ENCODE results near the gene TTC1. TPM values are rescaled to one million over a fixed set of nuclear protein-coding genes. Genes with fewer than 3 reads are reported as not detected.
A peak's percentile ranks its signal among the peaks of the same experiment; 100 is the strongest.
"Not testable (repeated sequence)": the region's sequence is repeated elsewhere in the genome, so short reads cannot be mapped to it uniquely, and the experiment has no call there.

The TTC1 gene, protein sequence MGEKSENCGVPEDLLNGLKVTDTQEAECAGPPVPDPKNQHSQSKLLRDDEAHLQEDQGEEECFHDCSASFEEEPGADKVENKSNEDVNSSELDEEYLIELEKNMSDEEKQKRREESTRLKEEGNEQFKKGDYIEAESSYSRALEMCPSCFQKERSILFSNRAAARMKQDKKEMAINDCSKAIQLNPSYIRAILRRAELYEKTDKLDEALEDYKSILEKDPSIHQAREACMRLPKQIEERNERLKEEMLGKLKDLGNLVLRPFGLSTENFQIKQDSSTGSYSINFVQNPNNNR
- polyA plus RNA-seq, result 45.3 TPM
- long read RNA-seq, donor 1, transcript TTC1-201 (8 exons, 1,467 nt), result major isoform, 5 of 6 reads
- long read RNA-seq, donor 1, partial matches to known transcripts, result 0 of 6 reads
- long read RNA-seq, donor 1, other reads (novel, unspliced or antisense), result 0 of 6 reads
- long read RNA-seq, donor 2, transcript TTC1-201 (8 exons, 1,467 nt), result major isoform, 10 of 35 reads
- long read RNA-seq, donor 2, transcript TTC1-205 (8 exons, 1,432 nt), result minor isoform, 5 of 35 reads
- long read RNA-seq, donor 2, partial matches to known transcripts, result 19 of 35 reads
- long read RNA-seq, donor 2, other reads (novel, unspliced or antisense), result 0 of 35 reads
- long read RNA-seq, donor 3, transcript TTC1-201 (8 exons, 1,467 nt), result major isoform, 13 of 71 reads
- long read RNA-seq, donor 3, transcript TTC1-204 (5 exons, 1,119 nt), result minor isoform, 7 of 71 reads
- long read RNA-seq, donor 3, partial matches to known transcripts, result 50 of 71 reads
- long read RNA-seq, donor 3, other reads (novel, unspliced or antisense), result 0 of 71 reads
- long read RNA-seq, donor 4, partial matches to known transcripts, result 0 of 1 reads
- long read RNA-seq, donor 4, other reads (novel, unspliced or antisense), result 0 of 1 reads
- long read RNA-seq, donor 5, transcript TTC1-201 (8 exons, 1,467 nt), result major isoform, 7 of 16 reads
- long read RNA-seq, donor 5, partial matches to known transcripts, result 7 of 16 reads
- long read RNA-seq, donor 5, other reads (novel, unspliced or antisense), result 0 of 16 reads
- long read RNA-seq, donor 6, transcript TTC1-204 (5 exons, 1,119 nt), result minor isoform, 5 of 33 reads
- long read RNA-seq, donor 6, transcript TTC1-201 (8 exons, 1,467 nt), result major isoform, 8 of 33 reads
- long read RNA-seq, donor 6, partial matches to known transcripts, result 20 of 33 reads
- long read RNA-seq, donor 6, other reads (novel, unspliced or antisense), result 0 of 33 reads
- long read RNA-seq, donor 7, transcript TTC1-201 (8 exons, 1,467 nt), result major isoform, 13 of 37 reads
- long read RNA-seq, donor 7, partial matches to known transcripts, result 24 of 37 reads
- long read RNA-seq, donor 7, other reads (novel, unspliced or antisense), result 0 of 37 reads
- long read RNA-seq, donor 8, transcript TTC1-201 (8 exons, 1,467 nt), result major isoform, 18 of 50 reads
- long read RNA-seq, donor 8, partial matches to known transcripts, result 28 of 50 reads
- long read RNA-seq, donor 8, other reads (novel, unspliced or antisense), result 0 of 50 reads
- long read RNA-seq, donor 9, transcript TTC1-201 (8 exons, 1,467 nt), result major isoform, 12 of 67 reads
- long read RNA-seq, donor 9, partial matches to known transcripts, result 53 of 67 reads
- long read RNA-seq, donor 9, other reads (novel, unspliced or antisense), result 0 of 67 reads
- long read RNA-seq, donor 10, transcript TTC1-201 (8 exons, 1,467 nt), result major isoform, 8 of 22 reads
- long read RNA-seq, donor 10, partial matches to known transcripts, result 11 of 22 reads
- long read RNA-seq, donor 10, other reads (novel, unspliced or antisense), result 0 of 22 reads
- long read RNA-seq, donor 11, transcript TTC1-201 (8 exons, 1,467 nt), result major isoform, 7 of 50 reads
- long read RNA-seq, donor 11, partial matches to known transcripts, result 41 of 50 reads
- long read RNA-seq, donor 11, other reads (novel, unspliced or antisense), result 0 of 50 reads

GRCh38 chr5:160008877-160009590, at the start of gene TTC1:
TTC1 (plus strand) TSS chr5:160009139; CDS start chr5:160010529, 1,390 bp downstream.
- peaks cover 16% of the 10 kb centered on the region for H3K4me1 ChIP-seq (ENCODE audit: control insufficient read depth, insufficient read depth, low read length)
- H3K27me3 ChIP-seq (ENCODE audit: control insufficient read depth, insufficient read depth, low read length), result no peaks in the 10 kb centered on the region
- peak within 1 kb of the TSS; percentile 90 for H3K4me3 ChIP-seq (ENCODE audit: low read length)
- no peaks in the 10 kb centered on the region for H3K9me3 ChIP-seq (ENCODE audit: control insufficient read depth, low read depth, low read length)
- peaks cover 11% of the 10 kb centered on the region for H3K36me3 ChIP-seq (ENCODE audit: control insufficient read depth, insufficient read depth, low read length)
- WGBS (ENCODE audit: insufficient coverage, low lambda C conversion rate), result no CpG with 5 or more reads among the region's 31 CpGs
- H3K27ac ChIP-seq (ENCODE audit: low read length), result peak within 1 kb of the TSS; percentile 87
- DNase-seq, result peak; percentile 99

DNA sequence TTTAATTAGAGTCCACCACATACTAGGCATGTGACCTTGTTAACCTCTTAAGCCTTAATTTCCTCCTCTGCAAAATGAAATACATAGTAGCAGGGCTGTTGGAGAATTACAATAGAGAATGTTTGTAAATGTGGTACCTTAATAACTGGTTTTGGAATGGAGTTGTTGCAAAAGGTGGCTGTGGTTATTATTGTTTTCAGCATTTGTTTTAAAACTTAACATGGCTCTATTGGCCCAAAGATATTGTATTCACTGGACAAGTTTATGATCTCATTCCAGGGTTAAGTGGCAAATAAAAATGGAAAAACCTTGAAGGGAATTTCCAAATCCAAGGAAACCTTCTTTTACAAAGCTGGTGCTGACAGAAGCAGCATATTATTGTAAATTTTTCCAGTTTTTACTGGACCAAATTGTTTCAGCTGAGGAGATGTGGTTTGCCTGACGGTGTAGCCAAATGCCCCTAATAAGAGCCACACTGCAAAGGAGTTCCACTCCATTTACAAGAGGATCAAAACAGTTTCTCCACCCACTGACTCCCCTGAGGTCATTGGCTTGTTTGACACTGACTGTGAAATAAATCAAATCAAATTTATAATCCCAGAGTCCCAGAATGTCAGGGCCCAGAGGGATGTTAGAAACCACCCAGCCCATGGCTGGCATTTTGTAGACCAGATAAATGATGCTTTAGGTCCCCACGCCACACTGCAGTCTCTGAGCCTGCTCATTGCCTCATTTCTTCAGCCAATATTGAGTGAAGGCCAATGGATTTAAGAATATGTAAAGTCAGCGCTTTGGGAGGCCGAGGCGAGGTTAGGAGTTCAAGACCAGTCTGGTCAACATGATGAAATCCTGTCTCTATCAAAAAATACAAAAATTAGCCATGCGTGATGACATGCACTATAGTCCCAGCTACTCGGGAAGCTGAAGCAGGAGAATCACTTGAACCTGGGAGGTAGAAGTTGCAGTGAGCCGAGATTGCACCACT, 47.5 kb upstream of the TTC1 start:
- Histone ChIP-seq H3K27me3 (ENCODE audit: control insufficient read depth, insufficient read depth, low read length) (peaks cover 9% of the 10 kb centered on the region), H3K4me1 (ENCODE audit: control insufficient read depth, insufficient read depth, low read length) (no peaks in the 10 kb centered on the region), H3K27ac (ENCODE audit: low read length) (no peak overlapping the region), H3K9me3 (ENCODE audit: control insufficient read depth, low read depth, low read length) (no peaks in the 10 kb centered on the region), H3K36me3 (ENCODE audit: control insufficient read depth, insufficient read depth, low read length) (no peaks in the 10 kb centered on the region), H3K4me3 (ENCODE audit: low read length) (no peak overlapping the region)
- WGBS (ENCODE audit: insufficient coverage, low lambda C conversion rate), result 96% methylated on average over 6 of the region's 8 CpGs
- no peak for DNase-seq

DNA sequence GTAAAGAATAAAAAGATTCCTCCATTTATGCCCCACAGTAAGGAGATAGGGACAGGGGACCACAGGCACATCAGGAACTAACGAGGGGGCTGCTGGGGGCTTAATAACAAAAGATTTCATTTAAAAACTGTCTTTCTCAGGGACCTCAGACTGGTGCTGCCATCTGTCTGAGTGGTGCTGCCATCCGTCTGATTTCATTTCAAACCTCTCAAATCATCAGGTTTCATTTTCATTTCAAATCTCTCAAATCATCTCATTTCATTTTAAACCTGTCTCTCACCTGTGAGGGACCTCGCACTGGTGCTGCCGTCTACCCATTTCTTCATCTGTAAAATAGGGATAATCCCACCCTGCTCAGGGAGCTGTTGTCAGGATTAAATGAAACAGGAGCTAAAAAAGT, 46.7 kb upstream of the TTC1 start:
- peaks cover 11% of the 10 kb centered on the region for H3K27me3 ChIP-seq (ENCODE audit: control insufficient read depth, insufficient read depth, low read length)
- H3K4me3 ChIP-seq (ENCODE audit: low read length), result no peak overlapping the region
- H3K9me3 ChIP-seq (ENCODE audit: control insufficient read depth, low read depth, low read length), result no peaks in the 10 kb centered on the region
- H3K4me1 ChIP-seq (ENCODE audit: control insufficient read depth, insufficient read depth, low read length), result no peaks in the 10 kb centered on the region
- no peak for DNase-seq
- WGBS (ENCODE audit: insufficient coverage, low lambda C conversion rate), result 67% methylated on average over 1 of the region's 4 CpGs
- no peaks in the 10 kb centered on the region for H3K36me3 ChIP-seq (ENCODE audit: control insufficient read depth, insufficient read depth, low read length)
- no peak overlapping the region for H3K27ac ChIP-seq (ENCODE audit: low read length)

- H3K36me3 ChIP-seq (ENCODE audit: control insufficient read depth, insufficient read depth, low read length), result no peaks in the 10 kb centered on the region
- no peak for DNase-seq
- H3K4me3 ChIP-seq (ENCODE audit: low read length), result no peak overlapping the region
- H3K9me3 ChIP-seq (ENCODE audit: control insufficient read depth, low read depth, low read length), result no peaks in the 10 kb centered on the region
- H3K27me3 ChIP-seq (ENCODE audit: control insufficient read depth, insufficient read depth, low read length), result peaks cover 23% of the 10 kb centered on the region
- H3K4me1 ChIP-seq (ENCODE audit: control insufficient read depth, insufficient read depth, low read length), result no peaks in the 10 kb centered on the region
- H3K27ac ChIP-seq (ENCODE audit: low read length), result no peak overlapping the region
- WGBS (ENCODE audit: insufficient coverage, low lambda C conversion rate), result no CpG with 5 or more reads among the region's 6 CpGs
Observed at GRCh38 chr5:159963935-159964334, 45.0 kb upstream of the TTC1 start.

GRCh38 chr5:159965031-159965837, 43.7 kb upstream of the TTC1 start:
- WGBS (ENCODE audit: insufficient coverage, low lambda C conversion rate), result no CpG with 5 or more reads among the region's 12 CpGs
- H3K27ac ChIP-seq (ENCODE audit: low read length), result no peak overlapping the region
- H3K27me3 ChIP-seq (ENCODE audit: control insufficient read depth, insufficient read depth, low read length), result peaks cover 32% of the 10 kb centered on the region
- peak in 1 of 2 donors; percentile 24 for DNase-seq
- no peaks in the 10 kb centered on the region for H3K4me1 ChIP-seq (ENCODE audit: control insufficient read depth, insufficient read depth, low read length)
- no peaks in the 10 kb centered on the region for H3K36me3 ChIP-seq (ENCODE audit: control insufficient read depth, insufficient read depth, low read length)
- no peak overlapping the region for H3K4me3 ChIP-seq (ENCODE audit: low read length)
- H3K9me3 ChIP-seq (ENCODE audit: control insufficient read depth, low read depth, low read length), result no peaks in the 10 kb centered on the region

- not testable (repeated sequence) for H3K27ac ChIP-seq (ENCODE audit: low read length); H3K4me3 ChIP-seq (ENCODE audit: low read length); H3K9me3 ChIP-seq (ENCODE audit: control insufficient read depth, low read depth, low read length); H3K4me1 ChIP-seq (ENCODE audit: control insufficient read depth, insufficient read depth, low read length); DNase-seq; H3K36me3 ChIP-seq (ENCODE audit: control insufficient read depth, insufficient read depth, low read length)
- no CpG with 5 or more reads among the region's 4 CpGs for WGBS (ENCODE audit: insufficient coverage, low lambda C conversion rate)
- H3K27me3 ChIP-seq (ENCODE audit: control insufficient read depth, insufficient read depth, low read length), result peaks cover 37% of the 10 kb centered on the region
Observed at GRCh38 chr5:159965838-159966128, 43.2 kb upstream of the TTC1 start.

GRCh38 chr5:159969966-159970365, 39.0 kb upstream of the TTC1 start:
- H3K27me3 ChIP-seq (ENCODE audit: control insufficient read depth, insufficient read depth, low read length), result peaks cover 70% of the 10 kb centered on the region

DNA sequence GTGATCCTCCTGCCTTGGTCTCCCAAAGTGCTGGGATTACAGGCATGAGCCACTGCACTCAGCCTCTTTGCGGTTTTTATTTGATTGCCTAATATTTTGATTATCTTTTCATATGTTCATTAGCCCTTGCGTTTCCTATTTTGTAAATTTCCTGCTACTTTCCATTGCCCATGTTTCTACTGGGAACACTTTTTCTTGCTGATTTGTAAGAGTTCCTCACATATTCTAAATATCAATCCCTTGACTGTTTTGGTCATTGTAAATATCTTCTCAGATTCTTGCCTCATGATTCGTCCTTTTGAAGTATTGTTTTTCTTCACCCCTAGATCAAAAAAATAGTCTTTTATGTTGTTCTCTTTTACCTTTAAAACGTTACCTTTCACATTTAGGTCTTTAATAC, 37.9 kb upstream of the TTC1 start:
- 75% methylated on average over 2 of the region's 4 CpGs for WGBS (ENCODE audit: insufficient coverage, low lambda C conversion rate)
- H3K27ac ChIP-seq (ENCODE audit: low read length), result no peak overlapping the region
- DNase-seq, result no peak
- H3K4me1 ChIP-seq (ENCODE audit: control insufficient read depth, insufficient read depth, low read length), result peaks cover 6% of the 10 kb centered on the region
- H3K4me3 ChIP-seq (ENCODE audit: low read length), result no peak overlapping the region
- no peaks in the 10 kb centered on the region for H3K36me3 ChIP-seq (ENCODE audit: control insufficient read depth, insufficient read depth, low read length)
- H3K27me3 ChIP-seq (ENCODE audit: control insufficient read depth, insufficient read depth, low read length), result peaks cover 71% of the 10 kb centered on the region
- H3K9me3 ChIP-seq (ENCODE audit: control insufficient read depth, low read depth, low read length), result peaks cover 6% of the 10 kb centered on the region

More at GRCh38 chr5:159969966-159970365, 39.0 kb upstream of the TTC1 start:
- no peak for DNase-seq
- peaks cover 6% of the 10 kb centered on the region for H3K9me3 ChIP-seq (ENCODE audit: control insufficient read depth, low read depth, low read length)
- H3K27ac ChIP-seq (ENCODE audit: low read length), result no peak overlapping the region
- no peaks in the 10 kb centered on the region for H3K36me3 ChIP-seq (ENCODE audit: control insufficient read depth, insufficient read depth, low read length)
- H3K4me3 ChIP-seq (ENCODE audit: low read length), result no peak overlapping the region
- H3K4me1 ChIP-seq (ENCODE audit: control insufficient read depth, insufficient read depth, low read length), result peaks cover 6% of the 10 kb centered on the region
